RWPE1 (cell line): ENCODE measurements around the gene COL6A2.
"Not testable (repeated sequence)": the region's sequence is repeated elsewhere in the genome, so short reads cannot be mapped to it uniquely, and the experiment has no call there.

Experiments used
- CTCF ChIA-PET: fragments of 350-600 bp; sonication (Branson Sonifier 250); formaldehyde crosslinking; extraction: SDS; loops from one replicate; lab custom pipeline; 2021; lab: Yijun Ruan, JAX
- POLR2A ChIA-PET: fragments of 400-600 bp; formaldehyde crosslinking; extraction: SDS; loops from one replicate; lab custom pipeline; 2020; ENCODE audit warnings: antibody characterized with exemption; ENCODE audit not compliant: low non-redundant PET; lab: Yijun Ruan, JAX
- DNase-seq: peaks from one replicate; pipeline ENCODE4 v3.0.0; 2012; ENCODE audit warnings: low spot score
- H3K27ac ChIP-seq: fragments of 450-650 bp; 2 replicates; pipeline ENCODE4 v1.5.1; 2017
- CTCF ChIP-seq: fragments of 450-650 bp; conservative IDR thresholded peaks from 2 replicates; pipeline ENCODE4 v1.5.1; 2017; ENCODE audit warnings: low read depth, mild to moderate bottlenecking

Gene COL6A2

GRCh38 chr21:46145840-46146691 lies 48.2 kb downstream of the COL6A2 start:
- H3K27ac ChIP-seq, result peak overlapping the region; percentile 21; the same call in 1 of the 2 replicates
- no peak for TF ChIP-seq CTCF
- ChIA-PET POLR2A (no interaction called here), CTCF (no interaction called here)
- no peak for DNase-seq

GRCh38 chr21:46146856-46147255 lies 48.9 kb downstream of the COL6A2 start:
- DNase-seq, result no peak
- no peak for TF ChIP-seq CTCF
- peak overlapping the region; percentile 21 for H3K27ac ChIP-seq
- ChIA-PET CTCF (interaction anchor here (0.5 kb wide), 1 partner anchor 485 kb away, joined by 4 read pairs; no protein-coding TSS in a partner anchor), POLR2A (no interaction called here)

- peak overlapping the region; percentile 21; the same call in 1 of the 2 replicates for H3K27ac ChIP-seq
- TF ChIP-seq CTCF, result peak; percentile 19; the same call in 1 of the 2 replicates
- CTCF ChIA-PET, result interaction anchor here (0.5 kb wide), 1 partner anchor 485 kb away, joined by 4 read pairs; no protein-coding TSS in a partner anchor
- DNase-seq, POLR2A ChIA-PET: not testable (repeated sequence)
Observed at GRCh38 chr21:46147429-46147828, 49.5 kb downstream of the COL6A2 start.

GRCh38 chr21:46148106-46148505 lies 50.2 kb downstream of the COL6A2 start:
- TF ChIP-seq CTCF, result no peak
- POLR2A ChIA-PET, result no interaction called here

GRCh38 chr21:46149205-46149901 lies 51.4 kb downstream of the COL6A2 start:
- no peak overlapping the region for H3K27ac ChIP-seq
- CTCF ChIA-PET, result interaction anchor here (0.7 to 1.0 kb wide), 2 partner anchors 104 to 745 kb away, joined by 3 to 4 read pairs; no protein-coding TSS in a partner anchor
- DNase-seq, result no peak
- no peak for TF ChIP-seq CTCF
- POLR2A ChIA-PET, result no interaction called here

More at GRCh38 chr21:46148106-46148505, 50.2 kb downstream of the COL6A2 start:
- CTCF ChIA-PET, result no interaction called here
- H3K27ac ChIP-seq, result no peak overlapping the region
- DNase-seq, result no peak

- no peak for DNase-seq
- no peak overlapping the region for H3K27ac ChIP-seq
- no peak for TF ChIP-seq CTCF
- CTCF ChIA-PET, result no interaction called here
- POLR2A ChIA-PET, result no interaction called here
Observed at GRCh38 chr21:46150073-46150472, 52.2 kb downstream of the COL6A2 start.
